ENCODE results near the gene CIAO2A.

- TF ChIP-seq POLR2A (IDR thresholded peaks at IDR 0.05; ENCODE audit: low read length) = no peak
- TF ChIP-seq GATA1 (IDR thresholded peaks at IDR 0.05; ENCODE audit: low read depth, low read length) = no peak
Measured at GRCh38 chr15:64052925-64053491, 40.6 kb downstream of the CIAO2A start.

Measured in erythroblast (primary cell).